ENCODE data around the gene SYNRG.

The SYNRG gene

DNA sequence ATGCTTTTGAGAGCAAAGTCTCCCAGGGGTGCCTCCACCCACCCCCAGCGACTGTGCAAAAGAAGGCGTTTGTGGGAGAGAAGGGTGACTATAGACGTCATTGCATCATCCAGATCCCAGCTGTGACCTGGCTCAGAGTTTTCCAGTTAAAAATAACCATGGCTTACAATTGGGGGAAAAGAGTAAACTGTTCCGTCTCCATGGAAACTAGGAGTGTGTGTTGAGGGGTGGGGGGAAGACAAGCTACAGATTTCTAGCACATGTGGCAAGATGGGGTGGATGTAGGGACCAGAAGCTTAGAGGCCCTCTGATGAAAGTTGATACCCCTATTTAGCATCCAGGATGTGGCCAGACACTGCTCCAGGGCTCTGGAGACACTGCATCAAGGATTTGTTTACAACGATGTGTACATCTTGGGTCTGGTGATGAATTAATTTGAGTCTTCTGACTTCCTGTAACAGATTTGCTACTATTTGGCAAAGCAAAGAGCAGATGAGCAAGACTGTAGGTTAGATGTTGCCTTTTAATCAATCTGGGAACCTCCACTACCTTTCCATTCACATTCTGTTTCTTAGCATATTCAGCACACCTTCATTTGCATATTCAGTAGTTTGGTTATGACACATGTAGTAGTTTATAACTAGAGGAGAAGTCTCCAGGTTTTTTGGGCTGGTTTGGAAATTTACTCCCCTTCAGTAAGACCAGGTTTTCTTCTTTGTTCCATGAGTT is 125.7 kb downstream of the SYNRG start:
- DNase-seq (ENCODE audit: low spot score) (no peak), ATAC-seq (ENCODE audit: low read depth) (no peak)
- Histone ChIP-seq H3K4me1 (ENCODE audit: insufficient read depth, poor library complexity, severe bottlenecking) (peaks cover 24% of the 10 kb centered on the region), H3K36me3 (ENCODE audit: low read depth) (peaks cover 14% of the 10 kb centered on the region), H3K9me3 (ENCODE audit: severe bottlenecking) (no peaks in the 10 kb centered on the region), H3K4me3 (ENCODE audit: severe bottlenecking) (no peak overlapping the region), H3K27me3 (ENCODE audit: insufficient read depth, poor library complexity, severe bottlenecking) (no peaks in the 10 kb centered on the region), H3K27ac (ENCODE audit: poor library complexity, severe bottlenecking) (peak overlapping the region; percentile 33)
- TF ChIP-seq, protein P1, sequence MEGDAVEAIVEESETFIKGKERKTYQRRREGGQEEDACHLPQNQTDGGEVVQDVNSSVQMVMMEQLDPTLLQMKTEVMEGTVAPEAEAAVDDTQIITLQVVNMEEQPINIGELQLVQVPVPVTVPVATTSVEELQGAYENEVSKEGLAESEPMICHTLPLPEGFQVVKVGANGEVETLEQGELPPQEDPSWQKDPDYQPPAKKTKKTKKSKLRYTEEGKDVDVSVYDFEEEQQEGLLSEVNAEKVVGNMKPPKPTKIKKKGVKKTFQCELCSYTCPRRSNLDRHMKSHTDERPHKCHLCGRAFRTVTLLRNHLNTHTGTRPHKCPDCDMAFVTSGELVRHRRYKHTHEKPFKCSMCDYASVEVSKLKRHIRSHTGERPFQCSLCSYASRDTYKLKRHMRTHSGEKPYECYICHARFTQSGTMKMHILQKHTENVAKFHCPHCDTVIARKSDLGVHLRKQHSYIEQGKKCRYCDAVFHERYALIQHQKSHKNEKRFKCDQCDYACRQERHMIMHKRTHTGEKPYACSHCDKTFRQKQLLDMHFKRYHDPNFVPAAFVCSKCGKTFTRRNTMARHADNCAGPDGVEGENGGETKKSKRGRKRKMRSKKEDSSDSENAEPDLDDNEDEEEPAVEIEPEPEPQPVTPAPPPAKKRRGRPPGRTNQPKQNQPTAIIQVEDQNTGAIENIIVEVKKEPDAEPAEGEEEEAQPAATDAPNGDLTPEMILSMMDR (IDR thresholded peaks at IDR 0.05; ENCODE audit: poor library complexity, severe bottlenecking) = no peak

DNA sequence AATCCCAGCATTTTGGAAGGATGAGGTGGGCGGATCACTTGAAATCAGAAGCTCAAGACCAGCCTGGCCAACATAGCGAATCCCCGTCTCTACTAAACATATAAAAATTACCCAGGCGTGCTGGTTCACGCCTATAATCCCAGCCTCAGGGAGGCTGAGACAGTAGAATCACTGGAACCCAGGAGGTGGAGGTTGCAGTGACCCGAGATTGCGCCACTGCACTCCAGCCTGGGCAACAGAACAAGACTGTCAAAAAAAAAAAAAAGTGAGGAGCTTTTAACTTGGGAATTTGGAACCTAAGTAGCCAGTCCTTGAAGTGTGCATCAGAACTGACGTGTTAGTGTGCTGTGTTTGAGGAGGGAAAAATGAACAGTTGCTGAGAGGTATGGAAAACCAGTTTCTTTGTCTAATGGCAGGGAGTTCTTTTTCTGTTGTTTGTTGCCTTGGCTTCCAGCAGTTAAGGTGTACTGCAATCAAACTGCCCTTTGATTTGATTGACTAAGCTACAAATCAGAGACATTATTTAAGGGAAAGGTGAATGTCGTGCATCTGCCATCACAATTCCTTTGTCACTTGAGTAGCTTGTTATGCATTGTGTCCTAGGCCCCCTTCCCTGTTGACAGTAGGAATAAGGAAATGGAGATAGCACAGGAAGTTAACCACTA is 128.1 kb downstream of the SYNRG start:
- Histone ChIP-seq H3K27me3 (ENCODE audit: insufficient read depth, poor library complexity, severe bottlenecking) (no peaks in the 10 kb centered on the region), H3K36me3 (ENCODE audit: low read depth) (peaks cover 32% of the 10 kb centered on the region), H3K4me1 (ENCODE audit: insufficient read depth, poor library complexity, severe bottlenecking) (peaks cover 36% of the 10 kb centered on the region), H3K27ac (ENCODE audit: poor library complexity, severe bottlenecking) (peak overlapping the region; percentile 10), H3K9me3 (ENCODE audit: severe bottlenecking) (no peaks in the 10 kb centered on the region), H3K4me3 (ENCODE audit: severe bottlenecking) (no peak overlapping the region)
- TF ChIP-seq, protein P1 (IDR thresholded peaks at IDR 0.05; ENCODE audit: poor library complexity, severe bottlenecking) = no peak
- ATAC-seq (ENCODE audit: low read depth) = no peak
- no peak for DNase-seq (ENCODE audit: low spot score)

DNA sequence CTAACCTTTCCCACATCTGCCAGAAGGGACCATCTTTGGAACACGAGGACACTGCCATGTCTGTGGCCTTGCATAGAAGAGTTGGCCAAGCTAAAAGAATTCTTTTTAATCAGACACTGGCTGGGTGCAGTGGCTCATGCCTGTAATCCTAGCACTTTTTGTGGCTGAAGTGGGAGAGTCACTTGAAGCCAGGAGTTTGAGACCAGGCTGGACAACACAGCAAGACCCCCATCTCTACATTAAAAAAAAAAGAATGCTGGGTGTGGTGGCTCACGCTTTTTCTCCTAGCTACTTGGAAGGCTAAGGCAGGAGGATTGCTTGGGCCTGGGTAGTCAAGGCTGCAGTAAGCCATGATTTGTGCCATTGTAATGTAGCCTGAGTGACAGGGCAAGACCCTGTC is 128.8 kb downstream of the SYNRG start:
- Histone ChIP-seq H3K4me3 (ENCODE audit: severe bottlenecking) (no peak overlapping the region), H3K9me3 (ENCODE audit: severe bottlenecking) (no peaks in the 10 kb centered on the region), H3K4me1 (ENCODE audit: insufficient read depth, poor library complexity, severe bottlenecking) (peaks cover 43% of the 10 kb centered on the region), H3K27me3 (ENCODE audit: insufficient read depth, poor library complexity, severe bottlenecking) (no peaks in the 10 kb centered on the region), H3K27ac (ENCODE audit: poor library complexity, severe bottlenecking) (peak overlapping the region; percentile 10), H3K36me3 (ENCODE audit: low read depth) (peaks cover 39% of the 10 kb centered on the region)
- no peak for ATAC-seq (ENCODE audit: low read depth)
- no peak for DNase-seq (ENCODE audit: low spot score)
- TF ChIP-seq, protein P1 (IDR thresholded peaks at IDR 0.05; ENCODE audit: poor library complexity, severe bottlenecking) = no peak

DNA sequence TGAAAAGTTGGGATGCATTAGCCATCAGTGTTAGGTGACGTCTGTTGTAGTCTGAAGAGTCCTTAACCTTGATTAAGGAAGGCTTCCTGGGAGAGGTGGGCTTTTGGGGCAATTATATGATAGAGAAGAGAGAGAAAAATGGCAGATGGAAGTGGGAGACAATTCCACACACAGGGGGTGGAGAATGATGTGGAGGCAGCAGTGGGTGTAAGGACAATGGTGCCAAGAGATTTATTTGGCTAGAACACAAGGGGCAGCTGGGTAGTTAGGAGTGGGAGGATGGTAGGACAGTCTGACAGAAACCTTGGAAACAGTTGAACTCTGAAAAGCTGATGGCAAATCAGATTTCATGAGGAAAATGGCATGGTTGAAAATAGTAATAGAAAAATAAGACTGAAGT is 130.2 kb downstream of the SYNRG start:
- H3K4me3 ChIP-seq (ENCODE audit: severe bottlenecking) = no peak overlapping the region
- ATAC-seq (ENCODE audit: low read depth) (no peak), DNase-seq (ENCODE audit: low spot score) (no peak)
- TF ChIP-seq, protein P1 (IDR thresholded peaks at IDR 0.05; ENCODE audit: poor library complexity, severe bottlenecking) = no peak
- peaks cover 47% of the 10 kb centered on the region for H3K4me1 ChIP-seq (ENCODE audit: insufficient read depth, poor library complexity, severe bottlenecking)
- no peaks in the 10 kb centered on the region for H3K27me3 ChIP-seq (ENCODE audit: insufficient read depth, poor library complexity, severe bottlenecking)
- H3K9me3 ChIP-seq (ENCODE audit: severe bottlenecking) = no peaks in the 10 kb centered on the region
- H3K27ac ChIP-seq (ENCODE audit: poor library complexity, severe bottlenecking) = peak overlapping the region; percentile 96
- H3K36me3 ChIP-seq (ENCODE audit: low read depth) = peaks cover 51% of the 10 kb centered on the region

DNA sequence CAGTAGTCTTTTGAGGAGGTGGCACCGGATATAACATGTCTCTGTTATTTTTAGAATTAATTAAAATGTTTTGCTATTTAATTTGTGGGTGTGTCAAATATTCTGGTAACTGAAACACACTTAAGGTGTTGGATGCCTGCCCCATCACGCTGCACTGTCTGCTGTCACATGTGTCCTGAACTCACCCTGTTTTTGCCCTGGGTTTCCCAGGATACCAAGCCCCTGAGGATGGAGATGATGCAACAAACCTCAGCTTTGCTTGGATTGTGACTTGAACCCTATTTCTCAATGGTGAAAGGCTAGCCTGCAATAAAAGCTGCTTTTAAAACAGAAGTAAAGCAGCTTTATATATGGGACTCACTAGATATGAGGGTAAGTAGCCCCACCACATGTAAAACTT is 131.0 kb downstream of the SYNRG start:
- peaks cover 59% of the 10 kb centered on the region for H3K36me3 ChIP-seq (ENCODE audit: low read depth)

More for the DNA sequence above, 131.0 kb downstream of the SYNRG start:
- Histone ChIP-seq H3K9me3 (ENCODE audit: severe bottlenecking) (no peaks in the 10 kb centered on the region), H3K4me3 (ENCODE audit: severe bottlenecking) (no peak overlapping the region), H3K4me1 (ENCODE audit: insufficient read depth, poor library complexity, severe bottlenecking) (peaks cover 42% of the 10 kb centered on the region), H3K27ac (ENCODE audit: poor library complexity, severe bottlenecking) (peak overlapping the region; percentile 96), H3K27me3 (ENCODE audit: insufficient read depth, poor library complexity, severe bottlenecking) (no peaks in the 10 kb centered on the region)
- TF ChIP-seq, protein P1 (IDR thresholded peaks at IDR 0.05; ENCODE audit: poor library complexity, severe bottlenecking) = no peak
- ATAC-seq (ENCODE audit: low read depth) = no peak
- no peak for DNase-seq (ENCODE audit: low spot score)

Data from RWPE2 (cell line).